HepG2 (cell line): ENCODE results near the gene BTBD1. TPM values are rescaled to one million over a fixed set of nuclear protein-coding genes. Genes with fewer than 3 reads are reported as not detected.
A peak's percentile ranks its signal among the peaks of the same experiment; 100 is the strongest.

Experiments used
- FOXA1 ChIP-seq, 2 experiments: fragments of 450-650 bp in 1 of 2; sonication (generic) in 1 of 2; formaldehyde crosslinking in 1 of 2; IDR thresholded peaks; 2 replicates each; pipeline versions ENCODE4 v1.4.0 to v1.6.1; 2016 to 2020; ENCODE audit warnings: missing genetic modification reagents in 1 of 2
- GLI4 ChIP-seq: sonication (generic); formaldehyde crosslinking; IDR thresholded peaks from 2 replicates; pipeline ENCODE4 v1.5.1; 2020; ENCODE audit warnings: missing genetic modification reagents, mild to moderate bottlenecking, moderate library complexity, borderline replicate concordance
- HNF4G ChIP-seq, 2 experiments: sonication (generic) in 1 of 2; formaldehyde crosslinking in 1 of 2; IDR thresholded peaks; 2 replicates each; pipeline versions ENCODE4 v1.4.0 to v1.6.1; 2011 to 2020; ENCODE audit warnings: borderline replicate concordance in 2 of 2, low read depth in 2 of 2, mild to moderate bottlenecking in 2 of 2, low read length in 1 of 2, missing genetic modification reagents in 1 of 2, moderate library complexity in 1 of 2
- KDM5B ChIP-seq: sonication (generic); formaldehyde crosslinking; IDR thresholded peaks from 2 replicates; pipeline ENCODE4 v1.4.0; 2020; ENCODE audit warnings: missing genetic modification reagents, mild to moderate bottlenecking, borderline replicate concordance
- NFYB ChIP-seq: sonication (generic); formaldehyde crosslinking; IDR thresholded peaks from 2 replicates; pipeline ENCODE4 v1.4.0; 2020; ENCODE audit warnings: missing genetic modification reagents
- NR2C2 ChIP-seq: sonication (generic); formaldehyde crosslinking; IDR thresholded peaks from 2 replicates; pipeline ENCODE4 v1.4.0; 2020; ENCODE audit warnings: missing genetic modification reagents, mild to moderate bottlenecking, moderate library complexity, borderline replicate concordance
- SP1 ChIP-seq, 2 experiments: fragments of 450-650 bp in 1 of 2; sonication (generic) in 1 of 2; formaldehyde crosslinking in 1 of 2; IDR thresholded peaks; 2 replicates each; pipeline versions ENCODE4 v1.4.0 to v1.6.1; 2016 to 2020; ENCODE audit warnings: missing genetic modification reagents in 1 of 2
- SRF ChIP-seq: IDR thresholded peaks from 2 replicates; pipeline ENCODE4 v1.6.1; 2011; ENCODE audit warnings: mild to moderate bottlenecking, low read depth, low read length, moderate library complexity
- ZFP36 ChIP-seq: fragments of 150-350 bp; IDR thresholded peaks from 2 replicates; pipeline ENCODE4 v1.6.1; 2018; ENCODE audit warnings: borderline replicate concordance, low read length, low read depth; ENCODE audit not compliant: partially characterized antibody
- ZNF44 ChIP-seq: sonication (generic); formaldehyde crosslinking; IDR thresholded peaks from 2 replicates; pipeline ENCODE4 v1.5.1; 2020; ENCODE audit warnings: mild to moderate bottlenecking, missing genetic modification reagents
- ZNF446 ChIP-seq: sonication (generic); formaldehyde crosslinking; IDR thresholded peaks from 2 replicates; pipeline ENCODE4 v1.5.0; 2020; ENCODE audit warnings: mild to moderate bottlenecking, missing genetic modification reagents
- ZNF678 ChIP-seq: sonication (generic); formaldehyde crosslinking; IDR thresholded peaks from 2 replicates; pipeline ENCODE4 v1.4.0; 2020; ENCODE audit warnings: mild to moderate bottlenecking, missing genetic modification reagents
- polyA plus RNA-seq, 8 experiments: library from polyadenylated mRNA; depleted of rRNA in 3 of 8; stranded (reverse) in 7 of 8; unstranded in 1 of 8; fragments of >200 nt; fragmentation: Illumina TruSeq in 4 of 8; extraction: Trizol in 4 of 8; gene quantifications; 2 replicates each; pipeline versions ENCODE4 v1.2.1 to v1.2.3, GENCODE V29; 2011 to 2016; ENCODE audit warnings: low read depth in 4 of 8, missing spikeins in 1 of 8, mixed read lengths in 1 of 8; ENCODE audit not compliant: insufficient read depth in 1 of 8
- total RNA-seq, 5 experiments: library from RNA; depleted of rRNA; stranded (reverse); fragments of >200 nt; fragmentation: Illumina TruSeq; extraction: Trizol; gene quantifications; 2 replicates each; pipeline ENCODE4 v1.2.3, GENCODE V29; 2016; ENCODE audit warnings: low read depth in 1 of 5
- TF ChIP-seq, protein P1 (sequence below): sonication (generic); formaldehyde crosslinking; IDR thresholded peaks from 2 replicates; pipeline ENCODE4 v1.5.0; 2020; ENCODE audit warnings: mild to moderate bottlenecking, missing genetic modification reagents, borderline replicate concordance
- TF ChIP-seq, protein P2 (sequence below): sonication (generic); formaldehyde crosslinking; IDR thresholded peaks from 2 replicates; pipeline ENCODE4 v1.4.0; 2020; ENCODE audit warnings: missing genetic modification reagents
- TF ChIP-seq, protein P3 (sequence below): IDR thresholded peaks from 2 replicates; pipeline ENCODE4 v1.6.1; 2016; ENCODE audit warnings: control low read depth
- TF ChIP-seq, protein P4 (sequence below): IDR thresholded peaks from 2 replicates; pipeline ENCODE4 v1.6.1; 2016; ENCODE audit warnings: missing compliant biosample characterization, missing genetic modification reagents, borderline replicate concordance

The BTBD1 gene
- total and polyA plus RNA-seq, 2 of the 13 experiments (the other 11 are each of a cell fraction or from before 2014, with no cell fraction given), result 32.1 to 53.9 TPM

DNA sequence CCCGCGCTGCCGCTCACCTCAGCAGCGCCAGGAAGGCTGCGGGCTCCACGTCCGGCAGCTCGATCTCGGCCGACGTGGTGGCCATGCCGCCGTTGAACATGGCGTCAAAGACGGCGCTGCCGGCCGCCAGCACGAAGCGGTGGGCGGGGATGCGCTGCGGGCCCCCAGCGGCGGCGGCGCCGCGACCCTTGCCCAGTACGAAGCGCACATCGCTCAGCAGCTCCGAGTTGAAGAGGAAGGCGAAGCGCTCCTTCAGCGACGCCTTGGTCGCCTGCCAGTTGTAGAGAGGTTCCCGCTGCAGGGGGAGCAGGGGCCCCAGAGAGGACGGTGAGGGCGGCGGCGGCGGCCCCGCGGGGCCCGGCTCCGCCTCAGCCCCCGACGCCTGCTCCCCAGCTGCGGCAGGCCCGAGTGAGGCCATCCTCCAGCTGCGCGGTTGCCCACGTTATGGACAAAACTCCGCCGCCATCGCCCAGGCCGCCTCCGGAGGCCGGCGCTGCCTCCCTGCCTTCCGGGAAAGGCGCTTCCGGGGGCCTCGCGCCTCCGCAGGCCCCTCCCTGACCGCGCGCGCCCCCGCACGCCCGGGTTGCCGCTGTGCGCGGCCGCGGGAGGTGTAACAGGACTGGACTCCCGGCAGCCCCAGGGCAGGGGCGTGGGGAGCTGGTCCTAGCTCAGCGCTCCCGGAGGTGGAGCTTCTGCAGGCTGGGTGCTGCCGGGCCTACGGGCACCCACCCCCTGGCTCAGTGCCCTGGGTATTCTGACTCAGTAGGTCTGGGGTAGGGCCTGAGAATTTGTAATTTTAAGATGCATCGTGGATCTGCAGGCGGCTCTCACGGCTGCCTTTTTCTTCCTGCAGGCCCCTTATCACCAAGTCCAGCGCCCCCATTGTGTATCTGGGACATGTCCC, at the start of gene BTBD1 (continued):
- TF ChIP-seq, protein P1, sequence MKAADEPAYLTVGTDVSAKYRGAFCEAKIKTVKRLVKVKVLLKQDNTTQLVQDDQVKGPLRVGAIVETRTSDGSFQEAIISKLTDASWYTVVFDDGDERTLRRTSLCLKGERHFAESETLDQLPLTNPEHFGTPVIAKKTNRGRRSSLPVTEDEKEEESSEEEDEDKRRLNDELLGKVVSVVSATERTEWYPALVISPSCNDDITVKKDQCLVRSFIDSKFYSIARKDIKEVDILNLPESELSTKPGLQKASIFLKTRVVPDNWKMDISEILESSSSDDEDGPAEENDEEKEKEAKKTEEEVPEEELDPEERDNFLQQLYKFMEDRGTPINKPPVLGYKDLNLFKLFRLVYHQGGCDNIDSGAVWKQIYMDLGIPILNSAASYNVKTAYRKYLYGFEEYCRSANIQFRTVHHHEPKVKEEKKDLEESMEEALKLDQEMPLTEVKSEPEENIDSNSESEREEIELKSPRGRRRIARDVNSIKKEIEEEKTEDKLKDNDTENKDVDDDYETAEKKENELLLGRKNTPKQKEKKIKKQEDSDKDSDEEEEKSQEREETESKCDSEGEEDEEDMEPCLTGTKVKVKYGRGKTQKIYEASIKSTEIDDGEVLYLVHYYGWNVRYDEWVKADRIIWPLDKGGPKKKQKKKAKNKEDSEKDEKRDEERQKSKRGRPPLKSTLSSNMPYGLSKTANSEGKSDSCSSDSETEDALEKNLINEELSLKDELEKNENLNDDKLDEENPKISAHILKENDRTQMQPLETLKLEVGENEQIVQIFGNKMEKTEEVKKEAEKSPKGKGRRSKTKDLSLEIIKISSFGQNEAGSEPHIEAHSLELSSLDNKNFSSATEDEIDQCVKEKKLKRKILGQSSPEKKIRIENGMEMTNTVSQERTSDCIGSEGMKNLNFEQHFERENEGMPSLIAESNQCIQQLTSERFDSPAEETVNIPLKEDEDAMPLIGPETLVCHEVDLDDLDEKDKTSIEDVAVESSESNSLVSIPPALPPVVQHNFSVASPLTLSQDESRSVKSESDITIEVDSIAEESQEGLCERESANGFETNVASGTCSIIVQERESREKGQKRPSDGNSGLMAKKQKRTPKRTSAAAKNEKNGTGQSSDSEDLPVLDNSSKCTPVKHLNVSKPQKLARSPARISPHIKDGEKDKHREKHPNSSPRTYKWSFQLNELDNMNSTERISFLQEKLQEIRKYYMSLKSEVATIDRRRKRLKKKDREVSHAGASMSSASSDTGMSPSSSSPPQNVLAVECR (CRISPR knock-in tag), result peak; percentile 89
- TF ChIP-seq ZFP36 (no peak), ZNF678 (CRISPR knock-in tag) (no peak), ZNF446 (CRISPR knock-in tag) (no peak), GLI4 (CRISPR knock-in tag) (peak; percentile 83; the same call in 1 of the 2 replicates), HNF4G (IDR thresholded peaks at IDR 0.05; ENCODE audit: borderline replicate concordance, low read depth, low read length) (no peak), HNF4G (CRISPR knock-in tag; IDR thresholded peaks at IDR 0.05; ENCODE audit: borderline replicate concordance, low read depth) (0 out of 2 replicates have a peak, but pooled peaks have one; percentile 25), NFYB (CRISPR knock-in tag) (0 out of 2 replicates have a peak, but pooled peaks have one; percentile 13), SRF (peak; percentile 56; the same call in 1 of the 2 replicates), NR2C2 (peak; percentile 60; the same call in 1 of the 2 replicates), SP1 (IDR thresholded peaks at IDR 0.05) (no peak), SP1 (CRISPR knock-in tag; IDR thresholded peaks at IDR 0.05) (no peak; the same call in 1 of the 2 replicates), ZNF44 (CRISPR knock-in tag) (no peak), FOXA1 (IDR thresholded peaks at IDR 0.05) (no peak), FOXA1 (CRISPR knock-in tag; IDR thresholded peaks at IDR 0.05) (peak; percentile 26; the same call in 1 of the 2 replicates), KDM5B (CRISPR knock-in tag) (peak; percentile 65; the same call in 1 of the 2 replicates)
- TF ChIP-seq, protein P2, sequence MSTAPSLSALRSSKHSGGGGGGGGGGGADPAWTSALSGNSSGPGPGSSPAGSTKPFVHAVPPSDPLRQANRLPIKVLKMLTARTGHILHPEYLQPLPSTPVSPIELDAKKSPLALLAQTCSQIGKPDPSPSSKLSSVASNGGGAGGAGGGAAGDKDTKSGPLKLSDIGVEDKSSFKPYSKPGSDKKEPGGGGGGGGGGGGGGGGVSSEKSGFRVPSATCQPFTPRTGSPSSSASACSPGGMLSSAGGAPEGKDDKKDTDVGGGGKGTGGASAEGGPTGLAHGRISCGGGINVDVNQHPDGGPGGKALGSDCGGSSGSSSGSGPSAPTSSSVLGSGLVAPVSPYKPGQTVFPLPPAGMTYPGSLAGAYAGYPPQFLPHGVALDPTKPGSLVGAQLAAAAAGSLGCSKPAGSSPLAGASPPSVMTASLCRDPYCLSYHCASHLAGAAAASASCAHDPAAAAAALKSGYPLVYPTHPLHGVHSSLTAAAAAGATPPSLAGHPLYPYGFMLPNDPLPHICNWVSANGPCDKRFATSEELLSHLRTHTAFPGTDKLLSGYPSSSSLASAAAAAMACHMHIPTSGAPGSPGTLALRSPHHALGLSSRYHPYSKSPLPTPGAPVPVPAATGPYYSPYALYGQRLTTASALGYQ, result peak; percentile 52; the same call in 1 of the 2 replicates
- TF ChIP-seq, protein P3, sequence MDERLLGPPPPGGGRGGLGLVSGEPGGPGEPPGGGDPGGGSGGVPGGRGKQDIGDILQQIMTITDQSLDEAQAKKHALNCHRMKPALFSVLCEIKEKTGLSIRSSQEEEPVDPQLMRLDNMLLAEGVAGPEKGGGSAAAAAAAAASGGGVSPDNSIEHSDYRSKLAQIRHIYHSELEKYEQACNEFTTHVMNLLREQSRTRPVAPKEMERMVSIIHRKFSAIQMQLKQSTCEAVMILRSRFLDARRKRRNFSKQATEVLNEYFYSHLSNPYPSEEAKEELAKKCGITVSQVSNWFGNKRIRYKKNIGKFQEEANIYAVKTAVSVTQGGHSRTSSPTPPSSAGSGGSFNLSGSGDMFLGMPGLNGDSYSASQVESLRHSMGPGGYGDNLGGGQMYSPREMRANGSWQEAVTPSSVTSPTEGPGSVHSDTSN (CRISPR knock-in tag), result no peak
- TF ChIP-seq, protein P4, sequence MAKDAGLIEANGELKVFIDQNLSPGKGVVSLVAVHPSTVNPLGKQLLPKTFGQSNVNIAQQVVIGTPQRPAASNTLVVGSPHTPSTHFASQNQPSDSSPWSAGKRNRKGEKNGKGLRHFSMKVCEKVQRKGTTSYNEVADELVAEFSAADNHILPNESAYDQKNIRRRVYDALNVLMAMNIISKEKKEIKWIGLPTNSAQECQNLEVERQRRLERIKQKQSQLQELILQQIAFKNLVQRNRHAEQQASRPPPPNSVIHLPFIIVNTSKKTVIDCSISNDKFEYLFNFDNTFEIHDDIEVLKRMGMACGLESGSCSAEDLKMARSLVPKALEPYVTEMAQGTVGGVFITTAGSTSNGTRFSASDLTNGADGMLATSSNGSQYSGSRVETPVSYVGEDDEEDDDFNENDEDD (CRISPR knock-in tag), result peak; percentile 81; the same call in 1 of the 2 replicates
